Measurements from ENCODE around the gene IGF2R. TPM values are rescaled to one million over a fixed set of nuclear protein-coding genes. Genes with fewer than 3 reads are reported as not detected.

Gene IGF2R
- total and polyA plus RNA-seq, 2 donors (not counting 1 experiment from before 2014, with no cell fraction given), result 9.5 to 53.3 TPM

- Histone ChIP-seq H3K9me3 (ENCODE audit: control extremely low read depth in 1 of 3, control insufficient read depth in 2 of 3, insufficient read depth in 1 of 3, low read length in 2 of 3) (no peaks in the 10 kb centered on the region), H3K36me3 (replicated peaks in 1 of 2; ENCODE audit: control extremely low read depth in 1 of 2, control insufficient read depth in 1 of 2, extremely low read depth in 1 of 2, insufficient read depth in 2 of 2, low read length in 1 of 2) (no peaks in the 10 kb centered on the region), H3K4me2 (replicated peaks; ENCODE audit: low read depth, low read length, poor library complexity, severe bottlenecking) (no peak overlapping the region), H3K4me1 (ENCODE audit: control insufficient read depth in 2 of 2, insufficient read depth in 2 of 2, low read length in 2 of 2) (no peaks in the 10 kb centered on the region), H3K4me3 (ENCODE audit: control extremely low read depth in 1 of 5, extremely low read depth in 1 of 5, insufficient read depth in 1 of 5, low read depth in 2 of 5, low read length in 4 of 5) (no peak overlapping the region), H4K20me1 (ENCODE audit: control insufficient read depth, insufficient read depth, low read length, poor library complexity, severe bottlenecking) (no peaks in the 10 kb centered on the region), H3K27me3 (replicated peaks in 1 of 4; ENCODE audit: control extremely low read depth in 1 of 4, control insufficient read depth in 3 of 4, insufficient read depth in 4 of 4, low read length in 3 of 4) (no peaks in the 10 kb centered on the region), H3K9ac (ENCODE audit: low read length) (no peak overlapping the region), H3K27ac (ENCODE audit: low read length in 2 of 2) (no peak overlapping the region), H3K79me2 (ENCODE audit: control insufficient read depth, insufficient read depth, low read length) (no peaks in the 10 kb centered on the region), H2AFZ (ENCODE audit: insufficient read depth, low read depth, low read length, poor library complexity, severe bottlenecking) (no peak overlapping the region)
- H3K4me3 Mint-ChIP-seq, result no peak overlapping the region
- CTCF ChIA-PET, result no interaction called here
- intact Hi-C loops (cut with micrococcal nuclease), result no loop called here
- no peaks in the 10 kb centered on the region for H3K4me1 Mint-ChIP-seq
- DNase-seq (no peak), ATAC-seq (ENCODE audit: low read depth) (no peak)
- no peak for TF ChIP-seq CTCF (IDR thresholded peaks at IDR 0.05)
- no peak for TF ChIP-seq EZH2 (IDR thresholded peaks at IDR 0.05; ENCODE audit: borderline replicate concordance, insufficient read depth, low read depth, low read length, poor library complexity, severe bottlenecking)
- H3K27ac Mint-ChIP-seq, result no peak overlapping the region
- no peaks in the 10 kb centered on the region for H3K9me3 Mint-ChIP-seq (ENCODE audit: insufficient read depth)
- H3K27me3 Mint-ChIP-seq, result no peaks in the 10 kb centered on the region
- POLR2A ChIA-PET, result no interaction called here
These were observed 141.8 kb downstream of the IGF2R start for GRCh38 chr6:160110586-160111123.

GRCh38 chr6:160111806-160112205 is 142.9 kb downstream of the IGF2R start:
- no peak overlapping the region for H2AFZ ChIP-seq (ENCODE audit: insufficient read depth, low read depth, low read length, poor library complexity, severe bottlenecking)
- H3K27me3 ChIP-seq (replicated peaks in 1 of 4; ENCODE audit: control extremely low read depth in 1 of 4, control insufficient read depth in 3 of 4, insufficient read depth in 4 of 4, low read length in 3 of 4), result no peaks in the 10 kb centered on the region
- Mint-ChIP-seq H3K27ac (no peak overlapping the region), H3K4me3 (no peak overlapping the region), H3K9me3 (ENCODE audit: insufficient read depth) (no peaks in the 10 kb centered on the region), H3K27me3 (no peaks in the 10 kb centered on the region), H3K4me1 (no peaks in the 10 kb centered on the region)
- H3K36me3 ChIP-seq (replicated peaks in 1 of 2; ENCODE audit: control extremely low read depth in 1 of 2, control insufficient read depth in 1 of 2, extremely low read depth in 1 of 2, insufficient read depth in 2 of 2, low read length in 1 of 2), result no peaks in the 10 kb centered on the region
- no peaks in the 10 kb centered on the region for H3K79me2 ChIP-seq (ENCODE audit: control insufficient read depth, insufficient read depth, low read length)
- no peak overlapping the region for H3K27ac ChIP-seq (ENCODE audit: low read length in 2 of 2)
- peaks cover 0 to 3% (median 0%) of the 10 kb centered on the region in 3 donors for H3K9me3 ChIP-seq (ENCODE audit: control extremely low read depth in 1 of 3, control insufficient read depth in 2 of 3, insufficient read depth in 1 of 3, low read length in 2 of 3)
- TF ChIP-seq EZH2 (IDR thresholded peaks at IDR 0.05; ENCODE audit: borderline replicate concordance, insufficient read depth, low read depth, low read length, poor library complexity, severe bottlenecking) (no peak), CTCF (IDR thresholded peaks at IDR 0.05) (no peak)
- no peak overlapping the region for H3K9ac ChIP-seq (ENCODE audit: low read length)
- H3K4me1 ChIP-seq (ENCODE audit: control insufficient read depth in 2 of 2, insufficient read depth in 2 of 2, low read length in 2 of 2), result no peaks in the 10 kb centered on the region
- ATAC-seq (ENCODE audit: low read depth), result no peak
- H3K4me3 ChIP-seq (ENCODE audit: control extremely low read depth in 1 of 5, extremely low read depth in 1 of 5, insufficient read depth in 1 of 5, low read depth in 2 of 5, low read length in 4 of 5), result no peak overlapping the region
- CTCF ChIA-PET, result no interaction called here
- WGBS (ENCODE audit: insufficient coverage), result 94% methylated on average over 3 of the region's 4 CpGs
- POLR2A ChIA-PET, result no interaction called here
- no peak overlapping the region for H3K4me2 ChIP-seq (replicated peaks; ENCODE audit: low read depth, low read length, poor library complexity, severe bottlenecking)
- no peaks in the 10 kb centered on the region for H4K20me1 ChIP-seq (ENCODE audit: control insufficient read depth, insufficient read depth, low read length, poor library complexity, severe bottlenecking)
- intact Hi-C loops (cut with micrococcal nuclease), result no loop called here
- no peak for DNase-seq
